ENCODE data around the gene ANKH.

The ANKH gene

GRCh38 chr5:14723701-14724132 lies 147.9 kb downstream of the ANKH start:
- H3K4me3 ChIP-seq (ENCODE audit: low read length, poor library complexity, severe bottlenecking) = no peak overlapping the region
- no peak overlapping the region for H3K4me2 ChIP-seq (ENCODE audit: low read depth, low read length, poor library complexity, severe bottlenecking)
- no peaks in the 10 kb centered on the region for H3K27me3 ChIP-seq (ENCODE audit: insufficient read depth, low read length, poor library complexity, severe bottlenecking)
- H3K4me1 ChIP-seq (ENCODE audit: insufficient read depth, low read length, poor library complexity, severe bottlenecking) = no peaks in the 10 kb centered on the region
- peaks cover 8% of the 10 kb centered on the region; the same call in 1 of the 2 replicates for H3K36me3 ChIP-seq (ENCODE audit: insufficient read depth, low read length)
- no peaks in the 10 kb centered on the region for H3K9me2 ChIP-seq (replicated peaks; ENCODE audit: low read depth, low read length)
- H3K79me2 ChIP-seq (ENCODE audit: insufficient read depth, low read length) = no peaks in the 10 kb centered on the region
- TF ChIP-seq CTCF (conservative IDR thresholded peaks at IDR 0.05; ENCODE audit: low read length) = no peak
- TF ChIP-seq EZH2phosphoT487 (IDR thresholded peaks at IDR 0.05; ENCODE audit: borderline replicate concordance) = no peak
- no peak overlapping the region for H3K9ac ChIP-seq (ENCODE audit: low read depth, low read length, poor library complexity, severe bottlenecking)
- no peaks in the 10 kb centered on the region for H3F3A ChIP-seq (ENCODE audit: low read depth)
- H4K20me1 ChIP-seq (ENCODE audit: insufficient read depth, low read length, poor library complexity, severe bottlenecking) = no peaks in the 10 kb centered on the region
- no peak overlapping the region for H2AFZ ChIP-seq (ENCODE audit: low read length)
- H3K9me3 ChIP-seq (ENCODE audit: insufficient read depth, low read depth, low read length) = no peaks in the 10 kb centered on the region

- Histone ChIP-seq H3K9me3 (ENCODE audit: insufficient read depth, low read depth, low read length) (no peaks in the 10 kb centered on the region), H3K9me2 (replicated peaks; ENCODE audit: low read depth, low read length) (no peaks in the 10 kb centered on the region), H2AFZ (ENCODE audit: low read length) (no peak overlapping the region), H3K9ac (ENCODE audit: low read depth, low read length, poor library complexity, severe bottlenecking) (no peak overlapping the region), H3K4me1 (ENCODE audit: insufficient read depth, low read length, poor library complexity, severe bottlenecking) (no peaks in the 10 kb centered on the region), H4K20me1 (ENCODE audit: insufficient read depth, low read length, poor library complexity, severe bottlenecking) (no peaks in the 10 kb centered on the region), H3F3A (ENCODE audit: low read depth) (no peaks in the 10 kb centered on the region), H3K36me3 (ENCODE audit: insufficient read depth, low read length) (peaks cover 8% of the 10 kb centered on the region; the same call in 1 of the 2 replicates), H3K4me3 (ENCODE audit: low read length, poor library complexity, severe bottlenecking) (no peak overlapping the region), H3K4me2 (ENCODE audit: low read depth, low read length, poor library complexity, severe bottlenecking) (no peak overlapping the region), H3K27me3 (ENCODE audit: insufficient read depth, low read length, poor library complexity, severe bottlenecking) (no peaks in the 10 kb centered on the region), H3K79me2 (ENCODE audit: insufficient read depth, low read length) (no peaks in the 10 kb centered on the region)
- TF ChIP-seq EZH2phosphoT487 (IDR thresholded peaks at IDR 0.05; ENCODE audit: borderline replicate concordance) (no peak), CTCF (conservative IDR thresholded peaks at IDR 0.05; ENCODE audit: low read length) (no peak)
Observed at GRCh38 chr5:14722923-14723322, 148.7 kb downstream of the ANKH start.

- no peak overlapping the region for H2AFZ ChIP-seq (ENCODE audit: low read length)
- H3K9me3 ChIP-seq (ENCODE audit: insufficient read depth, low read depth, low read length) = no peaks in the 10 kb centered on the region
- H3K9me2 ChIP-seq (replicated peaks; ENCODE audit: low read depth, low read length) = no peaks in the 10 kb centered on the region
- no peaks in the 10 kb centered on the region for H4K20me1 ChIP-seq (ENCODE audit: insufficient read depth, low read length, poor library complexity, severe bottlenecking)
- no peaks in the 10 kb centered on the region for H3K27me3 ChIP-seq (ENCODE audit: insufficient read depth, low read length, poor library complexity, severe bottlenecking)
- H3K4me1 ChIP-seq (ENCODE audit: insufficient read depth, low read length, poor library complexity, severe bottlenecking) = no peaks in the 10 kb centered on the region
- no peaks in the 10 kb centered on the region for H3F3A ChIP-seq (ENCODE audit: low read depth)
- no peak overlapping the region for H3K4me3 ChIP-seq (ENCODE audit: low read length, poor library complexity, severe bottlenecking)
- no peak for TF ChIP-seq CTCF (conservative IDR thresholded peaks at IDR 0.05; ENCODE audit: low read length)
- TF ChIP-seq EZH2phosphoT487 (IDR thresholded peaks at IDR 0.05; ENCODE audit: borderline replicate concordance) = no peak
- H3K36me3 ChIP-seq (ENCODE audit: insufficient read depth, low read length) = peaks cover 13% of the 10 kb centered on the region; the same call in 1 of the 2 replicates
- H3K9ac ChIP-seq (ENCODE audit: low read depth, low read length, poor library complexity, severe bottlenecking) = no peak overlapping the region
- no peaks in the 10 kb centered on the region for H3K79me2 ChIP-seq (ENCODE audit: insufficient read depth, low read length)
- no peak overlapping the region for H3K4me2 ChIP-seq (ENCODE audit: low read depth, low read length, poor library complexity, severe bottlenecking)
Observed at GRCh38 chr5:14721990-14722656, 149.5 kb downstream of the ANKH start.
